ENCODE data around the gene NRAS.

- TF ChIP-seq POLR2A (IDR thresholded peaks at IDR 0.05; ENCODE audit: low read depth) (no peak), EP300 (IDR thresholded peaks at IDR 0.05) (no peak)
These were observed 44.7 kb downstream of the NRAS start for GRCh38 chr1:114671939-114672275.

All from esophagus muscularis mucosa (tissue), 2 donors.